HepG2 (cell line): ENCODE measurements around the gene AGRP. TPM values are rescaled to one million over a fixed set of nuclear protein-coding genes. Genes with fewer than 3 reads are reported as not detected.
A peak's percentile ranks its signal among the peaks of the same experiment; 100 is the strongest.

ENCODE experiments used
- ATF7 ChIP-seq, 2 experiments: fragments of 450-650 bp in 1 of 2; sonication (generic) in 1 of 2; formaldehyde crosslinking in 1 of 2; IDR thresholded peaks; 2 replicates each; pipeline versions ENCODE4 v1.4.0 to v1.6.1; 2016 to 2020; ENCODE audit warnings: antibody characterized with exemption in 1 of 2, mild to moderate bottlenecking in 1 of 2, missing genetic modification reagents in 1 of 2
- ATRX ChIP-seq: sonication (generic); formaldehyde crosslinking; IDR thresholded peaks from 2 replicates; pipeline ENCODE4 v1.4.0; 2020; ENCODE audit warnings: missing genetic modification reagents, borderline replicate concordance
- CC2D1A ChIP-seq: sonication (generic); formaldehyde crosslinking; IDR thresholded peaks from 2 replicates; pipeline ENCODE4 v1.8.1; 2023; ENCODE audit warnings: mild to moderate bottlenecking, missing genetic modification reagents
- GATA4 ChIP-seq: sonication (generic); IDR thresholded peaks from 2 replicates; pipeline ENCODE4 v1.6.1; 2016; ENCODE audit warnings: antibody characterized with exemption, low read depth, borderline replicate concordance
- HIVEP1 ChIP-seq: sonication (generic); formaldehyde crosslinking; IDR thresholded peaks from 2 replicates; pipeline ENCODE4 v1.4.0; 2020; ENCODE audit warnings: mild to moderate bottlenecking, missing genetic modification reagents
- HNRNPL ChIP-seq: fragments of 200-400 bp; formaldehyde crosslinking; IDR thresholded peaks from 2 replicates; pipeline ENCODE4 v1.6.1; 2017; ENCODE audit warnings: mild to moderate bottlenecking, low read depth, low read length
- KDM2A ChIP-seq: sonication (generic); formaldehyde crosslinking; IDR thresholded peaks from 2 replicates; pipeline ENCODE4 v1.4.0; 2020; ENCODE audit warnings: low read depth, missing genetic modification reagents, borderline replicate concordance
- MYC ChIP-seq: sonication (generic); formaldehyde crosslinking; IDR thresholded peaks from 2 replicates; pipeline ENCODE4 v1.9.0; 2021; ENCODE audit warnings: missing genetic modification reagents, borderline replicate concordance
- NFIB ChIP-seq: sonication (generic); formaldehyde crosslinking; IDR thresholded peaks from 2 replicates; pipeline ENCODE4 v1.9.0; 2021; ENCODE audit warnings: missing genetic modification reagents, mild to moderate bottlenecking, borderline replicate concordance
- RAD21 ChIP-seq: fragments of 450-650 bp; formaldehyde crosslinking; IDR thresholded peaks from 2 replicates; pipeline ENCODE4 v1.5.0; 2020; ENCODE audit warnings: mild to moderate bottlenecking
- SAP130 ChIP-seq: IDR thresholded peaks from 2 replicates; pipeline ENCODE4 v1.6.1; 2016; ENCODE audit warnings: low read depth
- SATB2 ChIP-seq: sonication (generic); formaldehyde crosslinking; IDR thresholded peaks from 2 replicates; pipeline ENCODE4 v1.5.0; 2020; ENCODE audit warnings: missing genetic modification reagents
- SIN3A ChIP-seq: IDR thresholded peaks from 2 replicates; pipeline ENCODE4 v1.6.1; 2011; ENCODE audit warnings: low read depth, mild to moderate bottlenecking, control low read depth, low read length, borderline replicate concordance
- SP5 ChIP-seq: IDR thresholded peaks from 2 replicates; pipeline ENCODE4 v1.6.1; 2016; ENCODE audit warnings: low read depth, borderline replicate concordance
- SRY ChIP-seq: sonication (generic); formaldehyde crosslinking; IDR thresholded peaks from 2 replicates; pipeline ENCODE4 v1.8.0; 2022; ENCODE audit warnings: mild to moderate bottlenecking, missing genetic modification reagents
- ZFP37 ChIP-seq: sonication (generic); formaldehyde crosslinking; IDR thresholded peaks from 2 replicates; pipeline ENCODE4 v1.4.0; 2020; ENCODE audit warnings: missing genetic modification reagents, borderline replicate concordance
- ZNF564 ChIP-seq: sonication (generic); formaldehyde crosslinking; IDR thresholded peaks from 2 replicates; pipeline ENCODE4 v1.8.1; 2023; ENCODE audit warnings: mild to moderate bottlenecking, missing genetic modification reagents
- ZNF577 ChIP-seq: sonication (generic); formaldehyde crosslinking; IDR thresholded peaks from 2 replicates; pipeline ENCODE4 v1.4.0; 2020; ENCODE audit warnings: mild to moderate bottlenecking, low read depth, missing genetic modification reagents, borderline replicate concordance
- polyA plus RNA-seq, 8 experiments: library from polyadenylated mRNA; depleted of rRNA in 3 of 8; stranded (reverse) in 7 of 8; unstranded in 1 of 8; fragments of >200 nt; fragmentation: Illumina TruSeq in 4 of 8; extraction: Trizol in 4 of 8; gene quantifications; 2 replicates each; pipeline versions ENCODE4 v1.2.1 to v1.2.3, GENCODE V29; 2011 to 2016; ENCODE audit warnings: low read depth in 4 of 8, missing spikeins in 1 of 8, mixed read lengths in 1 of 8; ENCODE audit not compliant: insufficient read depth in 1 of 8
- total RNA-seq, 5 experiments: library from RNA; depleted of rRNA; stranded (reverse); fragments of >200 nt; fragmentation: Illumina TruSeq; extraction: Trizol; gene quantifications; 2 replicates each; pipeline ENCODE4 v1.2.3, GENCODE V29; 2016; ENCODE audit warnings: low read depth in 1 of 5
- TF ChIP-seq, protein P1 (sequence below): sonication (generic); formaldehyde crosslinking; IDR thresholded peaks from 2 replicates; pipeline ENCODE4 v1.5.1; 2020; ENCODE audit warnings: missing genetic modification reagents, mild to moderate bottlenecking, borderline replicate concordance
- TF ChIP-seq, protein P2 (sequence below): sonication (generic); formaldehyde crosslinking; IDR thresholded peaks from 2 replicates; pipeline ENCODE4 v1.4.0; 2020; ENCODE audit warnings: missing genetic modification reagents, borderline replicate concordance
- TF ChIP-seq, protein P3 (sequence below): sonication (generic); formaldehyde crosslinking; IDR thresholded peaks from 2 replicates; pipeline ENCODE4 v1.8.1; 2023; ENCODE audit warnings: mild to moderate bottlenecking, moderate library complexity, missing genetic modification reagents
- TF ChIP-seq, protein P4 (sequence below): sonication (generic); formaldehyde crosslinking; IDR thresholded peaks from 2 replicates; pipeline ENCODE4 v1.8.1; 2023; ENCODE audit warnings: mild to moderate bottlenecking, missing genetic modification reagents, borderline replicate concordance
- TF ChIP-seq, protein P5 (sequence below): sonication (generic); formaldehyde crosslinking; IDR thresholded peaks from 2 replicates; pipeline ENCODE4 v1.5.0; 2020; ENCODE audit warnings: missing genetic modification reagents

The AGRP gene
- total and polyA plus RNA-seq, 2 of the 13 experiments (the other 11 are each of a cell fraction or from before 2014, with no cell fraction given) = not detected

DNA sequence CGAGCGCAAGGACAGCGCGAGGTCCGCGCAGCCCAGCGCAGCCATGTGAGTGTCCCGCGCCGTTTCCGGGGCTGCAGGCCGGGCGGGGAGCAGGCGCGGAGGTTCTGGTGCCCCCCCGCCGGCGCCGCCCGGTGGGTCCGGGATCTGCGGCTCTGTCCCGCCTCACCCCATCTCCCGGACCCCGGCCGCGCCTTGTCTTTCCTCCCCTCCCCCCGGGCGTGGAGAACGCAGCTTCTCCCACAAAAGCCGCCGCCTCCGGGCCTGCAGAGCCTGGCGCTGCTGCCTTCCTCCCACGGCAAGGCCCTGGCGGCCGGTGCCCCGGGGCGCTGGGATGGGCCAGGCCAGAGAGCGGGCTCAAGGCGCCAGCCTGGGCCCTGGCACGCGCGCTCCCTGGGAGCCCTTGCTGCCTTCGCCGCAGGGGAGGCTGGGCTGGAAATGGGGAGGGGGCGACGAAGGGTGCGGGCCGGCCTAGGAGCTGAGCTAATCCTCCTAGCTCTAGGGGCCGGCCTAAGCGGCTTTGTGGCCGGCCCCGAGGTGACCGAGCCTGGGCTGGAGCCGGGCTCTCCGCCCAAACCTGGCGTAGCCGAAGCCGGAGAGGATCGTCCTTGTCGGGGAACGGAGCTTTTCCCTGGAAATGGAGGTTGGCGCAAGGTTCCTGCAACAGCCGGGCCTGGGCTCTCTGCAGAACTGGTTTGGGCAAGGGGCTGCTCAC is 45.7 kb upstream of the AGRP start (continued):
- TF ChIP-seq, protein P1, sequence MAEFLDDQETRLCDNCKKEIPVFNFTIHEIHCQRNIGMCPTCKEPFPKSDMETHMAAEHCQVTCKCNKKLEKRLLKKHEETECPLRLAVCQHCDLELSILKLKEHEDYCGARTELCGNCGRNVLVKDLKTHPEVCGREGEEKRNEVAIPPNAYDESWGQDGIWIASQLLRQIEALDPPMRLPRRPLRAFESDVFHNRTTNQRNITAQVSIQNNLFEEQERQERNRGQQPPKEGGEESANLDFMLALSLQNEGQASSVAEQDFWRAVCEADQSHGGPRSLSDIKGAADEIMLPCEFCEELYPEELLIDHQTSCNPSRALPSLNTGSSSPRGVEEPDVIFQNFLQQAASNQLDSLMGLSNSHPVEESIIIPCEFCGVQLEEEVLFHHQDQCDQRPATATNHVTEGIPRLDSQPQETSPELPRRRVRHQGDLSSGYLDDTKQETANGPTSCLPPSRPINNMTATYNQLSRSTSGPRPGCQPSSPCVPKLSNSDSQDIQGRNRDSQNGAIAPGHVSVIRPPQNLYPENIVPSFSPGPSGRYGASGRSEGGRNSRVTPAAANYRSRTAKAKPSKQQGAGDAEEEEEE = no peak
- no peak for TF ChIP-seq ZNF577 (CRISPR knock-in tag)
- peak; percentile 67; the same call in 1 of the 2 replicates for TF ChIP-seq HNRNPL
- peak; percentile 38; the same call in 1 of the 2 replicates for TF ChIP-seq SIN3A
- TF ChIP-seq CC2D1A = no peak
- no peak for TF ChIP-seq ZFP37 (CRISPR knock-in tag)
- TF ChIP-seq, protein P2, sequence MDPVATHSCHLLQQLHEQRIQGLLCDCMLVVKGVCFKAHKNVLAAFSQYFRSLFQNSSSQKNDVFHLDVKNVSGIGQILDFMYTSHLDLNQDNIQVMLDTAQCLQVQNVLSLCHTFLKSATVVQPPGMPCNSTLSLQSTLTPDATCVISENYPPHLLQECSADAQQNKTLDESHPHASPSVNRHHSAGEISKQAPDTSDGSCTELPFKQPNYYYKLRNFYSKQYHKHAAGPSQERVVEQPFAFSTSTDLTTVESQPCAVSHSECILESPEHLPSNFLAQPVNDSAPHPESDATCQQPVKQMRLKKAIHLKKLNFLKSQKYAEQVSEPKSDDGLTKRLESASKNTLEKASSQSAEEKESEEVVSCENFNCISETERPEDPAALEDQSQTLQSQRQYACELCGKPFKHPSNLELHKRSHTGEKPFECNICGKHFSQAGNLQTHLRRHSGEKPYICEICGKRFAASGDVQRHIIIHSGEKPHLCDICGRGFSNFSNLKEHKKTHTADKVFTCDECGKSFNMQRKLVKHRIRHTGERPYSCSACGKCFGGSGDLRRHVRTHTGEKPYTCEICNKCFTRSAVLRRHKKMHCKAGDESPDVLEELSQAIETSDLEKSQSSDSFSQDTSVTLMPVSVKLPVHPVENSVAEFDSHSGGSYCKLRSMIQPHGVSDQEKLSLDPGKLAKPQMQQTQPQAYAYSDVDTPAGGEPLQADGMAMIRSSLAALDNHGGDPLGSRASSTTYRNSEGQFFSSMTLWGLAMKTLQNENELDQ (CRISPR knock-in tag) = no peak
- TF ChIP-seq SATB2 (CRISPR knock-in tag) = no peak
- 0 out of 2 replicates have a peak, but pooled peaks have one; percentile 1 for TF ChIP-seq KDM2A (CRISPR knock-in tag)
- no peak for TF ChIP-seq ATF7 (IDR thresholded peaks at IDR 0.05)
- 0 out of 2 replicates have a peak, but pooled peaks have one; percentile 29 for TF ChIP-seq ATF7 (CRISPR knock-in tag; IDR thresholded peaks at IDR 0.05)
- TF ChIP-seq RAD21 (CRISPR knock-in tag) = peak; percentile 13; the same call in 1 of the 2 replicates
- TF ChIP-seq NFIB (CRISPR knock-in tag) = no peak
- TF ChIP-seq, protein P3, sequence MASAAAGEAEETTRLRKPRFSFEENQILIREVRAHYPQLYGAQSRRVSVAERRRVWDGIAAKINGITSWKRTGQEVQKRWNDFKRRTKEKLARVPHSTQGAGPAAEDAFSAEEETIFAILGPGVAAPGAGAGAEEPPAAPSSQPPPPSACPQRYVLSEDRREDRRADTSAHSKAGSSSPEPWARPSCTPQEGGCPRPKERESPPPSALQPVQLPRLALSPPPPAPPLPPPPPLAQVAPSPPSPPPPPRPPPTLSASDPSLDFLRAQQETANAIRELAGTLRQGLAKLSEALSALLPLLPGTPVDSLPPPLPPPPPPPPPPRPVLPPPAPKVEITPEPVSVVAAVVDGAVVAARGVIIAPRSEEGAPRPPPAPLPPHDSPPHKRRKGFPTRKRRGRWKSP (CRISPR knock-in tag) = peak; percentile 96
- peak; percentile 85 for TF ChIP-seq ZNF564 (CRISPR knock-in tag)
- no peak; the same call in 1 of the 2 replicates for TF ChIP-seq SP5 (CRISPR knock-in tag)
- peak; percentile 4; the same call in 1 of the 2 replicates for TF ChIP-seq HIVEP1
- TF ChIP-seq, protein P4, sequence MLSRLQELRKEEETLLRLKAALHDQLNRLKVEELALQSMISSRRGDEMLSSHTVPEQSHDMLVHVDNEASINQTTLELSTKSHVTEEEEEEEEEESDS (CRISPR knock-in tag) = 0 out of 2 replicates have a peak, but pooled peaks have one; percentile 61
- TF ChIP-seq MYC (CRISPR knock-in tag) = peak; percentile 70
- TF ChIP-seq ATRX (CRISPR knock-in tag) = no peak
- peak; percentile 61; the same call in 1 of the 2 replicates for TF ChIP-seq SRY (CRISPR knock-in tag)
- 0 out of 2 replicates have a peak, but pooled peaks have one; percentile 54 for TF ChIP-seq GATA4
- TF ChIP-seq SAP130 (CRISPR knock-in tag) = peak; percentile 45
- TF ChIP-seq, protein P5, sequence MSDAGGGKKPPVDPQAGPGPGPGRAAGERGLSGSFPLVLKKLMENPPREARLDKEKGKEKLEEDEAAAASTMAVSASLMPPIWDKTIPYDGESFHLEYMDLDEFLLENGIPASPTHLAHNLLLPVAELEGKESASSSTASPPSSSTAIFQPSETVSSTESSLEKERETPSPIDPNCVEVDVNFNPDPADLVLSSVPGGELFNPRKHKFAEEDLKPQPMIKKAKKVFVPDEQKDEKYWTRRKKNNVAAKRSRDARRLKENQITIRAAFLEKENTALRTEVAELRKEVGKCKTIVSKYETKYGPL = 0 out of 2 replicates have a peak, but pooled peaks have one; percentile 16
